Measurements from ENCODE around the gene PSD. TPM values are rescaled to one million over a fixed set of nuclear protein-coding genes. Genes with fewer than 3 reads are reported as not detected.

PSD gene
- total and polyA plus RNA-seq, 9 of the 15 experiments (the other 6 are each of a cell fraction or from before 2014, with no cell fraction given): 0.11 to 1.7 (median 0.54) TPM; not detected in 2

DNA sequence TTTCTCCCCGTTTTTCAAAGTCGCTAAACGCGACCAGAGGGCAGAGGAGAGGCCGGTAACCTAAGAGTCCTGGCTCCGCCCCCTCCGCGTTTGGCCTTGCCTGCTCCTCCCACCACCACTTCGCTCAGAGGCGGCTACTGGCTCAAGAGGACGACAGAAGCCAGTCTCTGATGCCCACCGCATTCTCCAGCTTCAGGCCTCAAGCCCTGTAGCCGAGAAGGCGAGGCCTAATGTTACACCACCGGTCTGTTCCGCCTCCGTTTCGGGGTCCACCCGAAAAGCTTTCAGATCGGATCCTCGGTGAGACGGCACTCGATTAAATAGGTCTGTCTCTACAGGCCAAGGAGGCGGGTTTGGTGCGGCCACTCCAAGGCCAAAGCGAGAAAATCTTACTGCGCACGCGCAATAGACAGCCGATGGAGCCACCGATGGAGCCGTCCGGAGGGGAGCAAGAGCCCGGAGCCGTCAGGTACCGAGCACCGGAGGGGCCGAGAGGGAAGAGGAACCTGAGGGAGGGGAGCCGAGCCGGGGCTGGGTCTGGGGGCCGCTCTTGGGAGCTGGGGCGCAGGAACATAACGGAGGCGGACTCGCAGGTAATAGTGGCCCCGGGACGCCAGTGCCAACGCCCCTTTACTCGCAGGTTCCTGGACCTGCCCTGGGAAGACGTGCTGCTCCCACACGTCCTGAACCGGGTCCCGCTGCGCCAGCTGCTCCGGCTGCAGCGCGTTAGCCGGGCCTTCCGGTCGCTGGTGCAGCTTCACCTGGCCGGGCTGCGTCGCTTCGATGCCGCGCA lies 2.3 kb upstream of the PSD start, which contains the start of gene FBXL15 (continued):
- TF ChIP-seq NCOA1 (IDR thresholded peaks at IDR 0.05; ENCODE audit: low read depth): peak; percentile 98
- TF ChIP-seq HDAC2 (IDR thresholded peaks at IDR 0.05): 0 out of 2 replicates have a peak, but pooled peaks have one; percentile 66
- no peak for TF ChIP-seq BRF2 (IDR thresholded peaks at IDR 0.05; ENCODE audit: borderline replicate concordance, insufficient read depth, insufficient read length)
- TF ChIP-seq NFXL1 (CRISPR knock-in tag; IDR thresholded peaks at IDR 0.05): no peak
- TF ChIP-seq RBM14 (IDR thresholded peaks at IDR 0.05; ENCODE audit: borderline replicate concordance, insufficient read depth, low read depth, low read length): no peak
- TF ChIP-seq, protein P1, sequence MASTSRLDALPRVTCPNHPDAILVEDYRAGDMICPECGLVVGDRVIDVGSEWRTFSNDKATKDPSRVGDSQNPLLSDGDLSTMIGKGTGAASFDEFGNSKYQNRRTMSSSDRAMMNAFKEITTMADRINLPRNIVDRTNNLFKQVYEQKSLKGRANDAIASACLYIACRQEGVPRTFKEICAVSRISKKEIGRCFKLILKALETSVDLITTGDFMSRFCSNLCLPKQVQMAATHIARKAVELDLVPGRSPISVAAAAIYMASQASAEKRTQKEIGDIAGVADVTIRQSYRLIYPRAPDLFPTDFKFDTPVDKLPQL (IDR thresholded peaks at IDR 0.05; ENCODE audit: extremely low read depth, insufficient read length): no peak
- peak in 1 of 2 experiments; percentile 100; a peak in 2 of 4 replicates for TF ChIP-seq MLLT1 (IDR thresholded peaks at IDR 0.05)
- TF ChIP-seq, protein P2, sequence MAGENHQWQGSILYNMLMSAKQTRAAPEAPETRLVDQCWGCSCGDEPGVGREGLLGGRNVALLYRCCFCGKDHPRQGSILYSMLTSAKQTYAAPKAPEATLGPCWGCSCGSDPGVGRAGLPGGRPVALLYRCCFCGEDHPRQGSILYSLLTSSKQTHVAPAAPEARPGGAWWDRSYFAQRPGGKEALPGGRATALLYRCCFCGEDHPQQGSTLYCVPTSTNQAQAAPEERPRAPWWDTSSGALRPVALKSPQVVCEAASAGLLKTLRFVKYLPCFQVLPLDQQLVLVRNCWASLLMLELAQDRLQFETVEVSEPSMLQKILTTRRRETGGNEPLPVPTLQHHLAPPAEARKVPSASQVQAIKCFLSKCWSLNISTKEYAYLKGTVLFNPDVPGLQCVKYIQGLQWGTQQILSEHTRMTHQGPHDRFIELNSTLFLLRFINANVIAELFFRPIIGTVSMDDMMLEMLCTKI (IDR thresholded peaks at IDR 0.05; ENCODE audit: partially characterized antibody): no peak
- TF ChIP-seq, protein P3, sequence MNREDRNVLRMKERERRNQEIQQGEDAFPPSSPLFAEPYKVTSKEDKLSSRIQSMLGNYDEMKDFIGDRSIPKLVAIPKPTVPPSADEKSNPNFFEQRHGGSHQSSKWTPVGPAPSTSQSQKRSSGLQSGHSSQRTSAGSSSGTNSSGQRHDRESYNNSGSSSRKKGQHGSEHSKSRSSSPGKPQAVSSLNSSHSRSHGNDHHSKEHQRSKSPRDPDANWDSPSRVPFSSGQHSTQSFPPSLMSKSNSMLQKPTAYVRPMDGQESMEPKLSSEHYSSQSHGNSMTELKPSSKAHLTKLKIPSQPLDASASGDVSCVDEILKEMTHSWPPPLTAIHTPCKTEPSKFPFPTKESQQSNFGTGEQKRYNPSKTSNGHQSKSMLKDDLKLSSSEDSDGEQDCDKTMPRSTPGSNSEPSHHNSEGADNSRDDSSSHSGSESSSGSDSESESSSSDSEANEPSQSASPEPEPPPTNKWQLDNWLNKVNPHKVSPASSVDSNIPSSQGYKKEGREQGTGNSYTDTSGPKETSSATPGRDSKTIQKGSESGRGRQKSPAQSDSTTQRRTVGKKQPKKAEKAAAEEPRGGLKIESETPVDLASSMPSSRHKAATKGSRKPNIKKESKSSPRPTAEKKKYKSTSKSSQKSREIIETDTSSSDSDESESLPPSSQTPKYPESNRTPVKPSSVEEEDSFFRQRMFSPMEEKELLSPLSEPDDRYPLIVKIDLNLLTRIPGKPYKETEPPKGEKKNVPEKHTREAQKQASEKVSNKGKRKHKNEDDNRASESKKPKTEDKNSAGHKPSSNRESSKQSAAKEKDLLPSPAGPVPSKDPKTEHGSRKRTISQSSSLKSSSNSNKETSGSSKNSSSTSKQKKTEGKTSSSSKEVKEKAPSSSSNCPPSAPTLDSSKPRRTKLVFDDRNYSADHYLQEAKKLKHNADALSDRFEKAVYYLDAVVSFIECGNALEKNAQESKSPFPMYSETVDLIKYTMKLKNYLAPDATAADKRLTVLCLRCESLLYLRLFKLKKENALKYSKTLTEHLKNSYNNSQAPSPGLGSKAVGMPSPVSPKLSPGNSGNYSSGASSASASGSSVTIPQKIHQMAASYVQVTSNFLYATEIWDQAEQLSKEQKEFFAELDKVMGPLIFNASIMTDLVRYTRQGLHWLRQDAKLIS (CRISPR knock-in tag; IDR thresholded peaks at IDR 0.05): peak; percentile 75; the same call in 1 of the 2 replicates
- peak; percentile 76 for TF ChIP-seq EP400 (IDR thresholded peaks at IDR 0.05)
- no peak for TF ChIP-seq SMAD1 (IDR thresholded peaks at IDR 0.05; ENCODE audit: low read depth, low read length, partially characterized antibody)
- 0 out of 2 replicates have a peak, but pooled peaks have one; percentile 31 for TF ChIP-seq NFRKB (IDR thresholded peaks at IDR 0.05; ENCODE audit: low read depth)
- TF ChIP-seq PATZ1 (CRISPR knock-in tag; IDR thresholded peaks at IDR 0.05; ENCODE audit: borderline replicate concordance): no peak
- TF ChIP-seq ZNF197 (CRISPR knock-in tag; IDR thresholded peaks at IDR 0.05; ENCODE audit: low read depth): peak; percentile 63; the same call in 1 of the 2 replicates
- TF ChIP-seq CHD1 (IDR thresholded peaks at IDR 0.05; ENCODE audit: low read length): no peak
